Lung (tissue), 12 donors: ENCODE measurements around the gene RNF182. TPM values are rescaled to one million over a fixed set of nuclear protein-coding genes. Genes with fewer than 3 reads are reported as not detected.
A peak's percentile ranks its signal among the peaks of the same experiment; 100 is the strongest.

Experiments
- ATAC-seq: fragments of 200-7000 bp; cut with Tn5 transposase; one replicate; pipeline ENCODE4 v1.9.1; 2020; ENCODE audit warnings: moderate number of reproducible peaks; ENCODE audit not compliant: insufficient read depth, low FRiP score
- DNase-seq, 3 donors: peaks; one replicate each; pipeline ENCODE4 v3.0.0-alpha.2; 2013 to 2017
- H3K27ac ChIP-seq, 2 donors: one replicate each; pipeline ENCODE4 v1.5.1; 2013; ENCODE audit warnings: mild to moderate bottlenecking in 2 of 2, moderate library complexity in 2 of 2, control low read depth in 1 of 2, inconsistent platforms in 1 of 2, low read depth in 1 of 2, low read length in 1 of 2
- H3K27me3 ChIP-seq, 3 donors: one replicate each; pipeline ENCODE4 v1.5.1; 2013; ENCODE audit warnings: low read length in 2 of 3; ENCODE audit not compliant: control insufficient read depth in 3 of 3, insufficient read depth in 3 of 3
- H3K36me3 ChIP-seq, 4 donors: one replicate each; pipeline ENCODE4 v1.5.1; 2013; ENCODE audit warnings: low read length in 4 of 4, mild to moderate bottlenecking in 1 of 4, moderate library complexity in 1 of 4; ENCODE audit not compliant: control insufficient read depth in 4 of 4, insufficient read depth in 4 of 4
- H3K4me1 ChIP-seq, 5 donors: one replicate each; pipeline ENCODE4 v1.5.1; 2013; ENCODE audit warnings: low read length in 5 of 5, mild to moderate bottlenecking in 2 of 5, moderate library complexity in 1 of 5; ENCODE audit not compliant: control insufficient read depth in 5 of 5, insufficient read depth in 5 of 5
- H3K4me3 ChIP-seq: one replicate; pipeline ENCODE4 v1.5.1; 2013; ENCODE audit warnings: mild to moderate bottlenecking, control low read depth, moderate library complexity
- H3K9ac ChIP-seq, 2 donors: one replicate each; pipeline ENCODE4 v1.5.1; 2013; ENCODE audit warnings: low read length in 2 of 2, control low read depth in 1 of 2; ENCODE audit not compliant: insufficient read depth in 1 of 2
- H3K9me3 ChIP-seq, 4 donors: one replicate each; pipeline ENCODE4 v1.5.1; 2013; ENCODE audit warnings: low read length in 3 of 4, mild to moderate bottlenecking in 1 of 4, moderate library complexity in 1 of 4; ENCODE audit not compliant: control insufficient read depth in 4 of 4, insufficient read depth in 3 of 4
- CTCF ChIP-seq: IDR thresholded peaks from 2 replicates; pipeline ENCODE4 v1.5.1; 2012; ENCODE audit warnings: mild to moderate bottlenecking; ENCODE audit errors: control extremely low read depth, extremely low read depth
- WGBS, 2 donors: extraction: QIAGEN DNeasy Blood & Tissue Kit; methylation state at CpG; one replicate each; pipeline ENCODE4 v1.1.7; 2013; 5-methylcytosine and 5-hydroxymethylcytosine counted together
- polyA plus RNA-seq, 2 donors: library from polyadenylated mRNA; stranded (reverse); fragments of 200-250 nt; gene quantifications; one replicate each; pipeline ENCODE4 v1.2.1, GENCODE V29; 2013
- total RNA-seq, 2 donors: library from RNA; depleted of rRNA in 1 of 2; stranded (reverse); fragments of >200 nt in 1 of 2; gene quantifications; one replicate each; pipeline ENCODE4 v1.2.1, GENCODE V29; 2014 to 2021
- donor health status: control.
- donor health status: control.
- donor health status: Bipolar disorder and iron deficiency.
- donor health status: healthy.
- donor health status: DM: yes; HTN: yes; CAD: no.

Gene RNF182
- total and polyA plus RNA-seq, 4 donors = 0.90 to 5.0 (median 1.8) TPM

- TF ChIP-seq CTCF = no peak
- Histone ChIP-seq H3K9me3 (peaks cover 0 to 4% (median 0%) of the 10 kb centered on the region in 4 donors), H3K4me1 (peaks cover 4 to 54% (median 9%) of the 10 kb centered on the region in 5 donors), H3K27ac (no peak overlapping the region), H3K36me3 (no peaks in the 10 kb centered on the region), H3K9ac (no peak overlapping the region), H3K27me3 (peaks cover 0 to 29% (median 16%) of the 10 kb centered on the region in 3 donors), H3K4me3 (no peak overlapping the region)
- no peak for ATAC-seq
- DNase-seq = no peak
- 87 to 93% methylated on average over 3 of the region's 3 CpGs for whole genome bisulfite sequencing, 2 donors
Measured at GRCh38 chr6:13922750-13923149, 2.0 kb upstream of the RNF182 start.

- TF ChIP-seq CTCF = no peak
- Histone ChIP-seq H3K36me3 (no peaks in the 10 kb centered on the region), H3K4me3 (no peak overlapping the region), H3K9ac (no peak overlapping the region), H3K27me3 (peaks cover 0 to 32% (median 16%) of the 10 kb centered on the region in 3 donors), H3K9me3 (peaks cover 0 to 4% (median 0%) of the 10 kb centered on the region in 4 donors), H3K4me1 (peaks cover 4 to 45% (median 9%) of the 10 kb centered on the region in 5 donors), H3K27ac (peak overlapping the region in 1 of 2 donors; percentile 41)
- no peak for ATAC-seq
- DNase-seq = no peak
- 49 to 59% methylated on average over 5 of the region's 5 CpGs for WGBS, 2 donors
Measured at GRCh38 chr6:13923527-13924145, 1.1 kb upstream of the RNF182 start.

GRCh38 chr6:13924146-13924948 is 405 bp upstream of the RNF182 start:
- Histone ChIP-seq H3K9me3 (peaks cover 0 to 4% (median 0%) of the 10 kb centered on the region in 4 donors), H3K27ac (peak overlapping the region in 1 of 2 donors; percentile 41), H3K4me1 (peaks cover 2 to 38% (median 5%) of the 10 kb centered on the region in 5 donors), H3K9ac (peak overlapping the region in 1 of 2 donors; percentile 50), H3K27me3 (peaks cover 0 to 32% (median 16%) of the 10 kb centered on the region in 3 donors), H3K36me3 (no peaks in the 10 kb centered on the region), H3K4me3 (peak overlapping the region; percentile 18)
- DNase-seq (peak; percentile 79 to 87 (median 84)), ATAC-seq (peak; percentile 72)
- TF ChIP-seq CTCF = no peak
- WGBS, 2 donors = 4 to 6% methylated on average over 35 to 37 of the region's 37 CpGs
